ENCODE measurements around the gene PRDX2. TPM values are rescaled to one million over a fixed set of nuclear protein-coding genes. Genes with fewer than 3 reads are reported as not detected.

The PRDX2 gene
- total RNA-seq, 1 experiment from 2014 or later, result 295 TPM

DNA sequence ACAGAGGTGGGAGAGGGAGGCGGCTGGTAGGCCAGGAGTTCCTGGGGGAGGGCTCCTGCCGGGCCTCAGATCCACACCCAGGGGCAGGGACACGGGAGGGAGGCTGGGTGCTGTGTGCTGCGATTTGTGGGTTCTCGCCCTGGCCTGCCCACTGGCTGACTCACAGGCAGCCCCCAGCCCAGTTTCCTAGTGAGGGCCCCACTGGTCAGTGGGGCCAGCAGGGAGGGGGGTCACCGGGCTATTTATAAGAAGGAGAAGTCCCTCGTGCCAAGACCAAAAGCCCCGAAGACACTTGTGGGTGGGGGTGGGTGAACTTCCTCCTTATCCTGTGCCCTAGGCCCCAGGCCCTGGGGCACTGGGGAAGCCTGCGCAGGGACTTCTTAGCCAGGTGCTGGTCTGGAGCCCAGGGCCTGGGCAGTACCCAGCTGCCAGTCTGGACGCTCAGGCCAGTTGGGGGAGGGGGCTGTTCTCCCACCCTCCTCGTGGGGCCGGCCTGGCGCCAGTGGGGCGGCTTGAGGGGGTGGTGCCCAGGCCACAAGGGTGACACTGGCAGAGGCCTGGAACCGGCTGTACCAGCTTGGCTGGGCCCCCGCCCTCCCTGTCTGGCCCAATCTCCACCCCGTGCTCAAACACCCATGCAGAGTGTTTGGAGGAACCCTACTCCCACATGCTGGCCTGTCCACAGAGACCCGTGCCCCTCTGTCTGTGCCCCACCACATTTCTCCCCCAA, 15.3 kb downstream of the PRDX2 start:
- intact Hi-C loops (cut with micrococcal nuclease), result no loop called here
- Mint-ChIP-seq H3K4me1 (ENCODE audit: insufficient read depth, unreplicated experiment) (peaks cover 24% of the 10 kb centered on the region), H3K27me3 (ENCODE audit: insufficient read depth, unreplicated experiment) (no peaks in the 10 kb centered on the region), H3K9me3 (ENCODE audit: unreplicated experiment) (no peaks in the 10 kb centered on the region), H3K4me3 (ENCODE audit: unreplicated experiment) (no peak overlapping the region), H3K36me3 (ENCODE audit: insufficient read depth, unreplicated experiment) (peaks cover 11% of the 10 kb centered on the region), H3K27ac (ENCODE audit: low read depth, unreplicated experiment) (no peak overlapping the region)
- ChIA-PET POLR2A (interaction anchor here (0.6 to 5.0 kb wide), 5 partner anchors 9 to 160 kb away, joined by 3 to 132 read pairs (median 3); partner anchors contain the start of gene HOOK2), CTCF (interaction anchor here (0.7 to 3.3 kb wide), 6 partner anchors 8 to 62 kb away, joined by 3 to 41 read pairs (median 4); no protein-coding TSS in a partner anchor)
- TF ChIP-seq, protein P1, sequence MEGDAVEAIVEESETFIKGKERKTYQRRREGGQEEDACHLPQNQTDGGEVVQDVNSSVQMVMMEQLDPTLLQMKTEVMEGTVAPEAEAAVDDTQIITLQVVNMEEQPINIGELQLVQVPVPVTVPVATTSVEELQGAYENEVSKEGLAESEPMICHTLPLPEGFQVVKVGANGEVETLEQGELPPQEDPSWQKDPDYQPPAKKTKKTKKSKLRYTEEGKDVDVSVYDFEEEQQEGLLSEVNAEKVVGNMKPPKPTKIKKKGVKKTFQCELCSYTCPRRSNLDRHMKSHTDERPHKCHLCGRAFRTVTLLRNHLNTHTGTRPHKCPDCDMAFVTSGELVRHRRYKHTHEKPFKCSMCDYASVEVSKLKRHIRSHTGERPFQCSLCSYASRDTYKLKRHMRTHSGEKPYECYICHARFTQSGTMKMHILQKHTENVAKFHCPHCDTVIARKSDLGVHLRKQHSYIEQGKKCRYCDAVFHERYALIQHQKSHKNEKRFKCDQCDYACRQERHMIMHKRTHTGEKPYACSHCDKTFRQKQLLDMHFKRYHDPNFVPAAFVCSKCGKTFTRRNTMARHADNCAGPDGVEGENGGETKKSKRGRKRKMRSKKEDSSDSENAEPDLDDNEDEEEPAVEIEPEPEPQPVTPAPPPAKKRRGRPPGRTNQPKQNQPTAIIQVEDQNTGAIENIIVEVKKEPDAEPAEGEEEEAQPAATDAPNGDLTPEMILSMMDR (IDR thresholded peaks at IDR 0.05; ENCODE audit: unreplicated experiment), result no peak
- BruUV-seq (replicated peaks), result no TSS peak
- DNase-seq (ENCODE audit: unreplicated experiment), result no peak

DNA sequence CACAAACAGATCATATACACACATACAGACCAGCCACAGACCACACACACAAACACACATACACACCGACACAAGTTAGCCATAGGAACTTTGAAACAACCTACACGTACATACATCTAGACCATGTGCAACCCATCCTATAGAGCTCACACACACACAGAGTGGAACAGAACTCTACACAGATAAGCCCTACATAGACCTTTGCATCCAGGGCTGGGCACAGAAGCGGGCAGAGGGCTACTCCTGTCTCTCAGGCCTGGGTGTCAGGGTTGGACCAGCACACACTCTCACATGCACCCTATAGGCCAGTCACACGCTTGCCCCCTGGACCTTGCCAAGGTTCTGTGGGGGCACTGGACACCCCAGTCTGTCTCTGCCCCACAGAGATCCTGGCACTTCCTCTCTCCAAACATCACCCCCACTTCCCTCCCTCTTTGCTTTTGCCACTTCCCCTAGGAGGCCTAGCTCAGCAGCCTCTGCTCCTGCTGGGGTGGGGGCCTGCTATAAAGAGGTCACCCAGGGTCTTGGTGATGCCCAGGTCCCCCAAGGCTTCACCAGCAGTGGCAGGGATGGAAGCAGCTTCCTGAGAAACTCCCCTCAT, 16.1 kb downstream of the PRDX2 start:
- TF ChIP-seq, protein P1 (IDR thresholded peaks at IDR 0.05; ENCODE audit: unreplicated experiment), result no peak
- no peak for DNase-seq (ENCODE audit: unreplicated experiment)
- CTCF ChIA-PET, result interaction anchor here (0.5 to 1.5 kb wide), 6 partner anchors 9 to 1239 kb away, joined by 3 to 4 read pairs (median 4); no protein-coding TSS in a partner anchor
- intact Hi-C loops (cut with micrococcal nuclease), result no loop called here
- Mint-ChIP-seq H3K9me3 (ENCODE audit: unreplicated experiment) (no peaks in the 10 kb centered on the region), H3K36me3 (ENCODE audit: insufficient read depth, unreplicated experiment) (peaks cover 3% of the 10 kb centered on the region), H3K4me3 (ENCODE audit: unreplicated experiment) (no peak overlapping the region), H3K27ac (ENCODE audit: low read depth, unreplicated experiment) (no peak overlapping the region), H3K27me3 (ENCODE audit: insufficient read depth, unreplicated experiment) (no peaks in the 10 kb centered on the region), H3K4me1 (ENCODE audit: insufficient read depth, unreplicated experiment) (peaks cover 18% of the 10 kb centered on the region)
- BruUV-seq (replicated peaks), result no TSS peak
- POLR2A ChIA-PET, result interaction anchor here (0.8 to 5.0 kb wide), 3 partner anchors 9 to 161 kb away, joined by 3 to 132 read pairs (median 6); partner anchors contain the start of gene HOOK2

DNA sequence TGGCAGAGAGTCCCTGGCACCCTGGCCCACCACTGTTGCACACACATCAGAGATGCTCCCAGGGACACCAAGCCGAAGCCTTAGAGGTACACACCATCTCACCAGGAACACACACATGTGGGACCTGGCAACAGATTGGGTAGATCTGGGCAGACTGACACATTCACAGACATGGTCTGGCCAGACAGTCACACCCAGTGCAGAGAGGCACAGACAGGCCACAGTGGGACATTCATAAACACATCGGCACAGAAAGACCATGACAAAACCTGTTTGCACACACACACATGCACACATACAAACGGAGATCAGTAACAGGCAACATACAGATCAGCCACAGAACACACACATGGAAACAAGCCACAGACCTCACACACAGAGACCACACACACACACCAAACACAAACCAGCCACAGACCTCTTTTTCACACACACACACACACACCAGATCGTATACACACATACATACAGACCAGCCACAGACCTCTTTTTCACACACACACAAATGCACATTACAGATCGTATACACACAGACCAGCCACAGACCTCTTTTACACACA, 16.6 kb downstream of the PRDX2 start:
- Mint-ChIP-seq H3K4me1 (ENCODE audit: insufficient read depth, unreplicated experiment) (peaks cover 13% of the 10 kb centered on the region), H3K27ac (ENCODE audit: low read depth, unreplicated experiment) (no peak overlapping the region), H3K27me3 (ENCODE audit: insufficient read depth, unreplicated experiment) (no peaks in the 10 kb centered on the region), H3K9me3 (ENCODE audit: unreplicated experiment) (no peaks in the 10 kb centered on the region), H3K4me3 (ENCODE audit: unreplicated experiment) (no peak overlapping the region), H3K36me3 (ENCODE audit: insufficient read depth, unreplicated experiment) (no peaks in the 10 kb centered on the region)
- TF ChIP-seq, protein P1 (IDR thresholded peaks at IDR 0.05; ENCODE audit: unreplicated experiment), result no peak
- no TSS peak for BruUV-seq (replicated peaks)
- ChIA-PET POLR2A (interaction anchor here (0.8 to 5.0 kb wide), 2 partner anchors 8 to 11 kb away, joined by 3 to 132 read pairs; partner anchors contain the start of gene HOOK2), CTCF (interaction anchor here (0.9 to 1.5 kb wide), 2 partner anchors 12 to 63 kb away, joined by 3 to 4 read pairs; no protein-coding TSS in a partner anchor)
- intact Hi-C loops (cut with micrococcal nuclease), result no loop called here
- DNase-seq (ENCODE audit: unreplicated experiment), result no peak

DNA sequence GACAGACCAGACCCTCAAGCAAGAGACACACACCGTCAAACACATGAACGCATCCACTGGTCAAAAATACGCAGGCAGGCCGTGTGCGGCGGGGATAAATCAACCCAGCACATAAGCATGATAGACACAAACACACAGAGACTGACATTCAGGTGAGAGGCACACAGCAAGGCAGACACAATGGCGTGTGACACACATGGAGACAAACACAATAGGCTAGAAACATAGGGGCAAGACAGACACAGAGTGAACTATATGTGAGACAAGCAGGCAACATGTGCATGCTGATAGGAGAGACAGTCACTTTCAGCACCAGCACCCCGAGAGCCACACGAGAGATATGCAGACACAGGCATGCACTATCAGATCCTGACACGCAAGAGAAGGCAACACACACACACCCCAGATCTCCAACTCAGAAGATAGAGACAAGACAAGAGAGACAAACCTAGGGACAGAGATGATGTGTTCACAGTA, 17.2 kb downstream of the PRDX2 start:
- ChIA-PET CTCF (no interaction called here), POLR2A (interaction anchor here (0.7 to 2.7 kb wide), 2 partner anchors 9 to 10 kb away, joined by 3 to 91 read pairs; partner anchors contain the start of gene JUNB)
- no peaks in the 10 kb centered on the region for H3K36me3 Mint-ChIP-seq (ENCODE audit: insufficient read depth, unreplicated experiment)
- peaks cover 13% of the 10 kb centered on the region for H3K4me1 Mint-ChIP-seq (ENCODE audit: insufficient read depth, unreplicated experiment)
- TF ChIP-seq, protein P1 (IDR thresholded peaks at IDR 0.05; ENCODE audit: unreplicated experiment), result no peak
- no peaks in the 10 kb centered on the region for H3K27me3 Mint-ChIP-seq (ENCODE audit: insufficient read depth, unreplicated experiment)
- BruUV-seq (replicated peaks), result no TSS peak
- no peak overlapping the region for H3K4me3 Mint-ChIP-seq (ENCODE audit: unreplicated experiment)
- intact Hi-C loops (cut with micrococcal nuclease), result no loop called here
- H3K9me3 Mint-ChIP-seq (ENCODE audit: unreplicated experiment), result no peaks in the 10 kb centered on the region
- no peak overlapping the region for H3K27ac Mint-ChIP-seq (ENCODE audit: low read depth, unreplicated experiment)
- no peak for DNase-seq (ENCODE audit: unreplicated experiment)
